Upper lobe of left lung (tissue), 6 donors: ENCODE measurements around the gene ORM1. TPM values are rescaled to one million over a fixed set of nuclear protein-coding genes. Genes with fewer than 3 reads are reported as not detected.

Source experiments
- ATAC-seq, 2 donors: fragments of 200-7000 bp; cut with Tn5 transposase; one replicate each; pipeline ENCODE4 v1.9.1; 2022; ENCODE audit warnings: mild to moderate bottlenecking in 2 of 2, moderate library complexity in 2 of 2; ENCODE audit not compliant: low FRiP score in 2 of 2
- DNase-seq, 2 donors: peaks; one replicate each; pipeline ENCODE4 v3.0.0-alpha.2; 2019 to 2020
- H3K27ac ChIP-seq, 4 donors: fragments of 200-600 bp; sonication (generic); one replicate each; pipeline ENCODE4 v1.5.1; 2016 to 2019
- H3K27me3 ChIP-seq, 4 donors: fragments of 200-600 bp; sonication (generic); one replicate each; pipeline ENCODE4 v1.5.1; 2017 to 2019
- H3K36me3 ChIP-seq, 4 donors: fragments of 200-600 bp; sonication (generic); one replicate each; pipeline ENCODE4 v1.5.1; 2016 to 2019
- H3K4me1 ChIP-seq, 4 donors: fragments of 200-600 bp; sonication (generic); one replicate each; pipeline ENCODE4 v1.5.1; 2018 to 2019
- H3K4me3 ChIP-seq, 4 donors: fragments of 200-600 bp; sonication (generic); one replicate each; pipeline ENCODE4 v1.5.1; 2017 to 2019; ENCODE audit warnings: mild to moderate bottlenecking in 2 of 4, moderate library complexity in 1 of 4
- H3K9me3 ChIP-seq, 4 donors: fragments of 200-600 bp; sonication (generic); one replicate each; pipeline ENCODE4 v1.5.1; 2018 to 2019
- EP300 ChIP-seq, 4 donors: sonication (generic); formaldehyde crosslinking; IDR thresholded peaks; one replicate each; pipeline ENCODE4 v1.5.1; 2017; ENCODE audit warnings: antibody characterized with exemption in 4 of 4, control low read depth in 2 of 4
- POLR2A ChIP-seq, 4 donors: fragments of 450-650 bp; IDR thresholded peaks; one replicate each; pipeline ENCODE4 v1.5.1; 2016 to 2017; ENCODE audit warnings: antibody characterized with exemption in 4 of 4, mild to moderate bottlenecking in 2 of 4
- POLR2AphosphoS5 ChIP-seq, 2 donors: sonication (generic); formaldehyde crosslinking; IDR thresholded peaks; one replicate each; pipeline ENCODE4 v1.5.1; 2017; ENCODE audit warnings: antibody characterized with exemption in 2 of 2
- WGBS, 2 donors: methylation state at CpG; one replicate each; pipeline ENCODE4 v1.1.5; 2017 to 2018; 5-methylcytosine and 5-hydroxymethylcytosine counted together
- total RNA-seq, 6 donors: library from RNA; depleted of rRNA in 4 of 6; stranded (reverse); fragments of >200 nt in 4 of 6; gene quantifications; one replicate each; pipeline versions ENCODE4 v1.1.0 to v1.2.1, GENCODE V29; 2016 to 2021
- TF ChIP-seq, protein P1 (sequence below), 6 experiments: fragments of 450-650 bp in 4 of 6; fragments of 200-600 bp in 2 of 6; sonication (generic) in 2 of 6; IDR thresholded peaks; one replicate each; pipeline ENCODE4 v1.5.1; 2016 to 2019; ENCODE audit warnings: antibody characterized with exemption in 6 of 6
- donor health status: DM: no; HTN: no; CAD: no; lungs with moderate emphysema.
- donor health status: DM: no; HTN: yes; CAD: no; lungs with severe emphysema.

Gene ORM1
- total RNA-seq, 6 donors from 2014 or later = 1.8 to 17.9 (median 12.0) TPM; not detected in 1

DNA sequence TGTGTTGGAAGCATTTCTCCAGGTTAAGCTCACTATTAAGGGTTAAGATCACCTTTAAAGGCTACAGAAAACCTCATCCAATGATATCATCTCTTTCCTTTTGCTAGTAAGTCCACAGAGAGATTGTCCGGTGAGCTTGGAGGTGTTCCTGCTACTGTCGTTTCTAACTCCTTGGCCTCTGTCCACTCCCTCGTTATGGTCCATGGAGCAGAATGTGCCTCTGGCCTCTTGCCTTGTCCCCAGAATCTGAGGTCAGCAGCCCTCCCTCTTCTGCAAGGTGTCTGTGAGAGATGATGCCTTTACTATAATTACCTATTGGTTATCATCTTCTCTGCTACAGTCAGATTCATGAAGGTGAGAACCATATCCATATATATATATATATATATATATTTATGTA is 21.8 kb downstream of the ORM1 start:
- no peaks in the 10 kb centered on the region for H3K9me3 ChIP-seq
- WGBS, 2 donors = 68 to 76% methylated on average over 3 of the region's 3 CpGs
- H3K36me3 ChIP-seq = peaks cover 53 to 100% (median 95%) of the 10 kb centered on the region in 4 donors
- no peak overlapping the region for H3K27ac ChIP-seq
- ATAC-seq (no peak), DNase-seq (no peak)
- TF ChIP-seq POLR2AphosphoS5 (IDR thresholded peaks at IDR 0.05) = no peak
- no peak for TF ChIP-seq EP300 (IDR thresholded peaks at IDR 0.05)
- TF ChIP-seq, protein P1, sequence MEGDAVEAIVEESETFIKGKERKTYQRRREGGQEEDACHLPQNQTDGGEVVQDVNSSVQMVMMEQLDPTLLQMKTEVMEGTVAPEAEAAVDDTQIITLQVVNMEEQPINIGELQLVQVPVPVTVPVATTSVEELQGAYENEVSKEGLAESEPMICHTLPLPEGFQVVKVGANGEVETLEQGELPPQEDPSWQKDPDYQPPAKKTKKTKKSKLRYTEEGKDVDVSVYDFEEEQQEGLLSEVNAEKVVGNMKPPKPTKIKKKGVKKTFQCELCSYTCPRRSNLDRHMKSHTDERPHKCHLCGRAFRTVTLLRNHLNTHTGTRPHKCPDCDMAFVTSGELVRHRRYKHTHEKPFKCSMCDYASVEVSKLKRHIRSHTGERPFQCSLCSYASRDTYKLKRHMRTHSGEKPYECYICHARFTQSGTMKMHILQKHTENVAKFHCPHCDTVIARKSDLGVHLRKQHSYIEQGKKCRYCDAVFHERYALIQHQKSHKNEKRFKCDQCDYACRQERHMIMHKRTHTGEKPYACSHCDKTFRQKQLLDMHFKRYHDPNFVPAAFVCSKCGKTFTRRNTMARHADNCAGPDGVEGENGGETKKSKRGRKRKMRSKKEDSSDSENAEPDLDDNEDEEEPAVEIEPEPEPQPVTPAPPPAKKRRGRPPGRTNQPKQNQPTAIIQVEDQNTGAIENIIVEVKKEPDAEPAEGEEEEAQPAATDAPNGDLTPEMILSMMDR (IDR thresholded peaks at IDR 0.05) = no peak
- TF ChIP-seq POLR2A (IDR thresholded peaks at IDR 0.05) = no peak
- peaks cover 12 to 14% (median 14%) of the 10 kb centered on the region in 4 donors for H3K4me1 ChIP-seq
- H3K27me3 ChIP-seq = no peaks in the 10 kb centered on the region
- H3K4me3 ChIP-seq = no peak overlapping the region

DNA sequence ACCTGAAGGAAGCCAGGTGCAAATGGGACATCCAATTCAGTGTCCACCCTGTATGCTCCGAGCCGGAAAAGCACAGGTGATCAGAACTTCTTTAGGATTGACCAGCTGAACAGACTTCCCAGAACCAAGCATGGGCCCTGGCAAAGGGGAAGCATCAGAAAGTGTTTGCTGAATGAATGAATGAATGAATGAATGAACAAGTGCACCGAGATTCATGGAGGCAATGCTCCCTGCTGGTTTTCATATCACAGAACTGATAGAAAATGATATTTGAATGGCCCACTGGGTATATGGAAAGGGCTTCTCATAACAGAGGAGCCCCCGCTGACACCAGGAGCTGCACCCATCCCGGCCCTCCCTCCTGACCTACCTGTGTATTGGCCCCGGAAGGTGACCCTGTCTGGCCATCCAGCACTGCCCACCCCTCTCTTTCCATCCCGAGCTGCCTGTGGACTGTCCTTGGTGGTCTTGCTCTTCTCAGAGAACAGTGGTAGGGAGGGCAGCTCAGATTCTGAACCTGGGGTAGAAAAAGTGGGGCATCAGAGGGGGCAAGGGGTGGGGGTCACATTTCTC is 22.7 kb downstream of the ORM1 start:
- DNase-seq = no peak
- 91 to 94% methylated on average over 7 of the region's 7 CpGs for WGBS, 2 donors
- ATAC-seq = no peak

DNA sequence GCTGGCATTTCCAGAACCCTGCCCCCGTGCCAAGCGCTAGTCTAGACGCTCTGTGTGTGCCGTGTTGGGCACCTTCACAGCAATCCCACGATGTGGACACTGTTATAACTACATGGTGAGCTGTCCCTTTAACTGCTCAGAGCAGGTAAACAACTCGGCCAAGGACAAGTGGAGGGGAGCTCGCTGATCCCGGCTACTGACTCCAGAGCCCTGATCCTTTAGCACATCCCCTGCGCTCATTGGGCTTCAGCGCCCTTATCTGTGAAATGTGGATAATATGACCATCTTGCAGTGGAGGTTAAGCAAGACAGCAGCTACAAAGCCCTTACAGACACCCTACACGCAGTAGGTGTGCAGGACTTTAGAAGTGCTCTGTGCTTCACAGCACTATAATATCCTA is 23.2 kb downstream of the ORM1 start:
- ATAC-seq = no peak
- H3K36me3 ChIP-seq = peaks cover 45 to 100% (median 94%) of the 10 kb centered on the region in 4 donors

More for the DNA sequence above, 22.7 kb downstream of the ORM1 start:
- Histone ChIP-seq H3K27me3 (no peaks in the 10 kb centered on the region), H3K9me3 (no peaks in the 10 kb centered on the region), H3K4me3 (no peak overlapping the region), H3K27ac (no peak overlapping the region), H3K36me3 (peaks cover 50 to 100% (median 95%) of the 10 kb centered on the region in 4 donors), H3K4me1 (peaks cover 14 to 20% (median 17%) of the 10 kb centered on the region in 4 donors)
- no peak for TF ChIP-seq POLR2A (IDR thresholded peaks at IDR 0.05)
- TF ChIP-seq EP300 (IDR thresholded peaks at IDR 0.05) = no peak
- TF ChIP-seq POLR2AphosphoS5 (IDR thresholded peaks at IDR 0.05) = no peak
- TF ChIP-seq, protein P1 (IDR thresholded peaks at IDR 0.05) = no peak

DNA sequence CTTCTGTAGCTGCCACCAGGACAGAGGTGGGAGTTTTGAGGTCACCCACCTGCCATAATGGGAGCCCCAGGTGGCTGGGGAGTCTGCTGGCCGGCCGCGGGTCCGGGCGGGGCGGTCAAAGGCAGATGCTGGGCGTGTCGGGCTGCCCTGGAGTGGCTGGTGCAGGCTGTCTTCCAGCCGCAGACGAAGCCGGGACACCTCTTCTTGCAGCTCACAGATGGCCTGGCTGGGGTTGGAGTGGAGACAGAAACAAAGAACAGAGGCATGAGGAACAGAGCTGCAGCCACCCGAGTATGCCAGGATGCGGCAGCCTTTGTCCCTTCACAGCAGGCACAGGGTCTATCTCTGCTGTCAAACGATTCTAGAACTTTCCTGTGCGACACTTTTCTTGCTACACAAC is 24.8 kb downstream of the ORM1 start:
- no peak for ATAC-seq
- no peaks in the 10 kb centered on the region for H3K27me3 ChIP-seq
- 90 to 91% methylated on average over 12 to 13 of the region's 15 CpGs for WGBS, 2 donors

More for the DNA sequence above, 23.2 kb downstream of the ORM1 start:
- DNase-seq = no peak
- Histone ChIP-seq H3K4me3 (no peak overlapping the region), H3K4me1 (peaks cover 14 to 20% (median 17%) of the 10 kb centered on the region in 4 donors), H3K27me3 (no peaks in the 10 kb centered on the region), H3K27ac (no peak overlapping the region), H3K9me3 (no peaks in the 10 kb centered on the region)
- 88 to 100% methylated on average over 3 to 11 of the region's 11 CpGs for WGBS, 2 donors
- TF ChIP-seq EP300 (IDR thresholded peaks at IDR 0.05) = no peak
- no peak for TF ChIP-seq POLR2A (IDR thresholded peaks at IDR 0.05)
- TF ChIP-seq, protein P1 (IDR thresholded peaks at IDR 0.05) = no peak
- TF ChIP-seq POLR2AphosphoS5 (IDR thresholded peaks at IDR 0.05) = no peak

More for the DNA sequence above, 24.8 kb downstream of the ORM1 start:
- Histone ChIP-seq H3K36me3 (peaks cover 47 to 100% (median 88%) of the 10 kb centered on the region in 4 donors), H3K4me1 (peaks cover 16 to 25% (median 18%) of the 10 kb centered on the region in 4 donors), H3K27ac (peak overlapping the region in 1 of 4 donors; percentile 73), H3K9me3 (no peaks in the 10 kb centered on the region), H3K4me3 (no peak overlapping the region)
- peak in 1 of 2 donors; percentile 77 for DNase-seq
- TF ChIP-seq, protein P1 (IDR thresholded peaks at IDR 0.05) = no peak
- TF ChIP-seq POLR2A (IDR thresholded peaks at IDR 0.05) (no peak), EP300 (IDR thresholded peaks at IDR 0.05) (no peak), POLR2AphosphoS5 (IDR thresholded peaks at IDR 0.05) (no peak)
